Osteoblast (primary cell): ENCODE measurements around the gene MSANTD2. TPM values are rescaled to one million over a fixed set of nuclear protein-coding genes. Genes with fewer than 3 reads are reported as not detected.

Experiments
- DNase-seq: peaks from one replicate; pipeline ENCODE4 v3.0.0; 2011; ENCODE audit warnings: low spot score, mixed read lengths; ENCODE audit not compliant: insufficient read length; ENCODE audit errors: missing footprints
- H2AFZ ChIP-seq: 2 replicates; pipeline ENCODE4 v1.6.0; 2011; ENCODE audit warnings: mild to moderate bottlenecking, low read length
- H3K27ac ChIP-seq: 2 replicates; pipeline ENCODE4 v1.5.1; 2011; ENCODE audit warnings: mild to moderate bottlenecking, low read depth, low read length, moderate library complexity
- H3K27me3 ChIP-seq: 2 replicates; pipeline ENCODE4 v1.6.0; 2012; ENCODE audit warnings: mild to moderate bottlenecking, control low read depth, inconsistent platforms, low read length, moderate library complexity; ENCODE audit not compliant: insufficient read depth
- H3K36me3 ChIP-seq: 2 replicates; pipeline ENCODE4 v1.5.1; 2011; ENCODE audit warnings: mild to moderate bottlenecking, low read length, control low read depth, moderate library complexity; ENCODE audit not compliant: insufficient read depth
- H3K4me1 ChIP-seq: 2 replicates; pipeline ENCODE4 v1.5.1; 2011; ENCODE audit warnings: mild to moderate bottlenecking, low read length, control low read depth, moderate library complexity; ENCODE audit not compliant: insufficient read depth
- H3K4me2 ChIP-seq: 2 replicates; pipeline ENCODE4 v1.6.0; 2011; ENCODE audit warnings: mild to moderate bottlenecking, low read length; ENCODE audit not compliant: insufficient read depth
- H3K4me3 ChIP-seq: fragments of 200-600 bp; sonication (generic); 3 replicates; pipeline ENCODE4 v1.5.1; 2012; ENCODE audit warnings: mild to moderate bottlenecking, low read length, inconsistent platforms; ENCODE audit not compliant: insufficient read depth
- H3K79me2 ChIP-seq: 2 replicates; pipeline ENCODE4 v1.6.0; 2012; ENCODE audit warnings: mild to moderate bottlenecking, low read length, control low read depth, inconsistent platforms; ENCODE audit not compliant: insufficient read depth
- H3K9me3 ChIP-seq: 2 replicates; pipeline ENCODE4 v1.5.1; 2011; ENCODE audit warnings: low read depth, low read length, control low read depth
- H4K20me1 ChIP-seq: 2 replicates; pipeline ENCODE4 v1.6.0; 2012; ENCODE audit warnings: mild to moderate bottlenecking, low read length, control low read depth; ENCODE audit not compliant: insufficient read depth
- total RNA-seq: library from RNA; depleted of rRNA; stranded (reverse); fragments of >200 nt; gene quantifications from 2 replicates; pipeline ENCODE4 v1.2.3, GENCODE V29; 2012
- TF ChIP-seq, protein P1 (sequence below): IDR thresholded peaks from 2 replicates; pipeline ENCODE4 v1.5.1; 2011; ENCODE audit warnings: mild to moderate bottlenecking, low read depth, low read length, moderate library complexity; ENCODE audit errors: extremely low read depth

The MSANTD2 gene
- total RNA-seq, 1 donor: 10.9 TPM

DNA sequence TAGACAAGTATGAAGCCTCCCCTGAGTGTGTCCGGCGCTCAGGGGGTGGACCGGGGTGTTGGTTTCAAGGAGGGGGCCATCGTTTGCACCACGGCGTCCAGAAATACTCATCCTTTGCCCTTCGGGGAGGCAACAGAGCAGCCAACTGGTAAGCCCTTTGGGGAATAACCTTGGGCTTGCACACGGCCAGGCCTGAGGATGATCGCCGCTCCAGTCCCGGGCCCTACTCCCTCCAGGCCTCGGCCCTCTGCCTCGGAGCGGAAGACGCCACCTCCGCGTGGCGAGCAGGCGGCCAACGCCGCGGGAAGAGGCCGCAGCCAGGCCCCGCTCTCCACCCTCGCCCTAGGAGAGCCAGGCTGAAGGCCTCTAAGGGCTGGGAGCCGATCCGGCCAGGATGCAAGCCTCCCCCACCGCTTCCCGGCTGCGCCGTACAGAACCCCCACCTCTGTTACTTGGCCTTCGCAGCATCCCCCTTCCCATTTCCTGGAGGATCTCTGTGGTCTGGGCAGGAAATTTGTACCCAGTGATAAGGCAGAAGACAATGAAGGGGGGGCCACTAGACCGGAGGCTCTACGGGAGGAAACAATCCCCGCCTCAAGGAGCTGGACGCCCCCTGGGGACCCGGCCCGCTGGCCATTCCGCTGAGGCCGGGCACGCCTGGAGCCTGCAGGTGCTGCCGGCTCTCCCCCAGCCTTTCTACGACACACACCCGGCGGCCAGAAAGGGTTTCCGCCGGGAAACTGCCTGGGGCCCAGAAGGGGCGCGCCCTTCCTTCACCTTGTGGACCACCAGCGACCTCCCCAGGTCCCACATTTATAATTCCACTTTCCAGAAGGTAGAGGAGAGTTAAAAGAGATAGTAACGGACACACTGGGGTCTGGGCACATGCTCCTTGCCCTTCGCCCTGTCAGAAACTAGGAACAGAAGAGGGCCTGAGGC lies 40.7 kb downstream of the MSANTD2 start:
- H3K9me3 ChIP-seq: no peaks in the 10 kb centered on the region
- peak overlapping the region; percentile 59 for H3K4me3 ChIP-seq
- H3K4me1 ChIP-seq: peaks cover 14% of the 10 kb centered on the region
- H3K27ac ChIP-seq: no peak overlapping the region
- H4K20me1 ChIP-seq: peaks cover 14% of the 10 kb centered on the region
- H3K27me3 ChIP-seq: peaks cover 72% of the 10 kb centered on the region
- peak overlapping the region; percentile 66 for H3K4me2 ChIP-seq
- TF ChIP-seq, protein P1, sequence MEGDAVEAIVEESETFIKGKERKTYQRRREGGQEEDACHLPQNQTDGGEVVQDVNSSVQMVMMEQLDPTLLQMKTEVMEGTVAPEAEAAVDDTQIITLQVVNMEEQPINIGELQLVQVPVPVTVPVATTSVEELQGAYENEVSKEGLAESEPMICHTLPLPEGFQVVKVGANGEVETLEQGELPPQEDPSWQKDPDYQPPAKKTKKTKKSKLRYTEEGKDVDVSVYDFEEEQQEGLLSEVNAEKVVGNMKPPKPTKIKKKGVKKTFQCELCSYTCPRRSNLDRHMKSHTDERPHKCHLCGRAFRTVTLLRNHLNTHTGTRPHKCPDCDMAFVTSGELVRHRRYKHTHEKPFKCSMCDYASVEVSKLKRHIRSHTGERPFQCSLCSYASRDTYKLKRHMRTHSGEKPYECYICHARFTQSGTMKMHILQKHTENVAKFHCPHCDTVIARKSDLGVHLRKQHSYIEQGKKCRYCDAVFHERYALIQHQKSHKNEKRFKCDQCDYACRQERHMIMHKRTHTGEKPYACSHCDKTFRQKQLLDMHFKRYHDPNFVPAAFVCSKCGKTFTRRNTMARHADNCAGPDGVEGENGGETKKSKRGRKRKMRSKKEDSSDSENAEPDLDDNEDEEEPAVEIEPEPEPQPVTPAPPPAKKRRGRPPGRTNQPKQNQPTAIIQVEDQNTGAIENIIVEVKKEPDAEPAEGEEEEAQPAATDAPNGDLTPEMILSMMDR: no peak
- no peak overlapping the region for H2AFZ ChIP-seq
- peaks cover 2% of the 10 kb centered on the region for H3K36me3 ChIP-seq
- DNase-seq: peak; percentile 65
- H3K79me2 ChIP-seq: no peaks in the 10 kb centered on the region

DNA sequence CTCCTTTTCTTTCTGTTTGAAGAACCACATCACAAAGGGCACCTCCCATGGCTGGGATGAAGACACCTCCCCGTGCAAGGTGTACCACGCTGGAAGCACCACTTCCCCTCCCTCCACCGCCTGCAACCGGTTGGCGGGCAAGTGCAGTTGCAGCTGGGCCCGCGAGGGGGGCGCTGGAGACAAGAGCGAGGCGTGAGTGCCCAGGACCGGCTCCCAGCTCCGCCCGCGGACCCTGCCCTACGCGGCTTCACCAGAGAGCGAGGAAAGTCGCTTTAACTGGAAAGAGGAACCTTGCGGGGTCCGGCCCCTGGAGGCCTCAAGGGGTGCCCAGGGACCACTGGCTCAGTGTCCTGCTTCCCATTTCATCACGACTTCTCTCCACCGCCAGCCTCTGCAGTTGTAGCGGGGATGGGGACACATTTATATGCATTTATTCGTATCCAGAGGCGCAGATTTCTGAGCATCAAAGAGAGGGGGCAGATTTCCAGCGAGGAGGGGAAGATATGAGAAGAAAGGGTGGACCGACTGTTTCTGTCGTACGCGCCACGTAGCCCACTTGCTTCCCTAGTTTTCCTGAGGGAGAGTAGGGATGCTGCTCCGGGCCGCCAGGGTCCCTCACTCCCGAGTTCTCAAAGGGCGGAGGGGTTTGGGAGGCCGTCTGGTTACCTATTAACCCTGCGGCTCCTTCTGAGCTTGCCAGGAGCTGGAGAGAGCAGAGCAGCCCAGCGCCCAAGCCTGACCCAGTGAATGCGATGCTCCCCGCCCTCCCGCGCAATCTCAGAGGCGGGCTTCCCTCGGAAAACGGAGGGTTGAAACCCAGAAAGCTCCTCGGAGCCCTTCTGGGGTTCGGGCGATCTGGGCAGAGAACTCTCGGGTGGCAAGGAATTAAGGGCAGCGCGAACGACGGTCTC lies 41.6 kb downstream of the MSANTD2 start:
- TF ChIP-seq, protein P1: peak; percentile 47
- peak overlapping the region; percentile 59 for H3K4me3 ChIP-seq
- peaks cover 12% of the 10 kb centered on the region for H4K20me1 ChIP-seq
- peaks cover 72% of the 10 kb centered on the region for H3K27me3 ChIP-seq
- peak overlapping the region; percentile 38 for H2AFZ ChIP-seq
- H3K9me3 ChIP-seq: no peaks in the 10 kb centered on the region
- DNase-seq: peak; percentile 97
- no peak overlapping the region for H3K27ac ChIP-seq
- no peaks in the 10 kb centered on the region for H3K36me3 ChIP-seq
- no peaks in the 10 kb centered on the region for H3K79me2 ChIP-seq
- peak overlapping the region; percentile 66 for H3K4me2 ChIP-seq
- peaks cover 14% of the 10 kb centered on the region for H3K4me1 ChIP-seq

- peaks cover 7% of the 10 kb centered on the region for H3K4me1 ChIP-seq
- no peaks in the 10 kb centered on the region for H3K36me3 ChIP-seq
- no peak overlapping the region for H2AFZ ChIP-seq
- no peaks in the 10 kb centered on the region for H3K79me2 ChIP-seq
- peaks cover 71% of the 10 kb centered on the region for H3K27me3 ChIP-seq
- TF ChIP-seq, protein P1: no peak
- peak; percentile 77 for DNase-seq
- no peaks in the 10 kb centered on the region for H3K9me3 ChIP-seq
- no peaks in the 10 kb centered on the region for H4K20me1 ChIP-seq
- H3K27ac ChIP-seq: no peak overlapping the region
- H3K4me2 ChIP-seq: no peak overlapping the region
- no peak overlapping the region for H3K4me3 ChIP-seq
Measured at GRCh38 chr11:124757320-124757719, 42.9 kb downstream of the MSANTD2 start.
